Neural crest cell (in vitro differentiated cells): ENCODE measurements around the gene RORC. TPM values are rescaled to one million over a fixed set of nuclear protein-coding genes. Genes with fewer than 3 reads are reported as not detected.
"Not testable (repeated sequence)": the region's sequence is repeated elsewhere in the genome, so short reads cannot be mapped to it uniquely, and the experiment has no call there.

Experiments
- DNase-seq: peaks from one replicate; pipeline ENCODE4 v3.0.0; 2021; ENCODE audit warnings: low read depth, mixed read lengths, low spot score
- H3K27ac Mint-ChIP-seq: one replicate; pipeline ENCODE4 v1.8.0; 2021; ENCODE audit warnings: mild to moderate bottlenecking, mixed read lengths; ENCODE audit not compliant: unreplicated experiment
- H3K27me3 Mint-ChIP-seq: 2 replicates; pipeline ENCODE4 v1.8.0; 2021; ENCODE audit warnings: low read depth, mild to moderate bottlenecking, mixed read lengths
- H3K36me3 Mint-ChIP-seq: 2 replicates; pipeline ENCODE4 v1.8.0; 2021; ENCODE audit warnings: low read depth, mild to moderate bottlenecking, mixed read lengths
- H3K4me1 Mint-ChIP-seq: 2 replicates; pipeline ENCODE4 v1.8.0; 2021; ENCODE audit warnings: mixed read lengths
- H3K4me3 Mint-ChIP-seq: one replicate; pipeline ENCODE4 v1.8.0; 2021; ENCODE audit warnings: mild to moderate bottlenecking, mixed read lengths
- H3K9me3 Mint-ChIP-seq: 2 replicates; pipeline ENCODE4 v1.8.0; 2021; ENCODE audit warnings: mixed read lengths
- total RNA-seq: library from RNA; stranded (reverse); gene quantifications from 2 replicates; pipeline ENCODE4 v1.2.1, GENCODE V29; 2021
- TF ChIP-seq, protein P1 (sequence below): fragments of 200-600 bp; sonication (generic); conservative IDR thresholded peaks from 2 replicates; pipeline ENCODE4 v1.5.0; 2021; ENCODE audit warnings: antibody characterized with exemption, mild to moderate bottlenecking

The RORC gene
- total RNA-seq, 1 donor from 2014 or later, result 0.12 TPM

DNA sequence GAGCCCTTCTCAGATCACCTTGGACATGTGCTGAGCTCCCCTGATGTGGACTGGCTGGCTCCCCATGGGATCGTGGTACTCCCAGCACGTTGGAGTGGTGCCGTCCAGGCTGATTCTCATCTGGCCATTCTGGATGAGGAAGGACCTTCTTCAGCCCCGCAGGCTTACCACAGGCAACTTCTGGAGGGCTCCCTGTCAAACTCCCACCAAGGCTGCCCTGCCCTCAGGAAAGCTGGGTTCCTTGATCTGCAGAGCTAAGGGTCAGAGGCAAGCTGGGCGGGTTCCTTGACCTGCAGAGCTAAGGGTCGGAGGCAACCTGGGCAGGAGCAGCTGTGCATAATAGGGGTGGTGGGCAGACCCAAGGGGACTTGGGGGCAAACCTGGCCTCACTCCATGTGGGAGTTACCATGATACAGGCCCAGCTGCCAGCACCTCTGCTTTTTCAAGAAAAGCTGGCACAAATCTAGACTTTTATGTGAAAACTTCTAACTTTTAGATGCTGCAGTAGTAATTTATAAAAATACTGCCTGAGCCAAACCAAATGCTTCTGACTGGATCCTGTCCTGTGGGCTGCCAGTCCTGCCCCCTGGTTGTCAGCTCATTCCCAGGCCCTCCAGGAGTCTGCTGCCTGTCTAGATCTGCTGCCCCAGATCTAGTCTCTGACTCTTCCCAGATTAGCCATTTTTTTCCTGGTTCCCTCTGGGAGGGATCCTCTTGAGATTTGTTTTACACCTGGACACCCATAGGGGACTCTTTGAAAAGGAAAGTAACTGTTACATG lies 27.5 kb upstream of the RORC start:
- TF ChIP-seq, protein P1, sequence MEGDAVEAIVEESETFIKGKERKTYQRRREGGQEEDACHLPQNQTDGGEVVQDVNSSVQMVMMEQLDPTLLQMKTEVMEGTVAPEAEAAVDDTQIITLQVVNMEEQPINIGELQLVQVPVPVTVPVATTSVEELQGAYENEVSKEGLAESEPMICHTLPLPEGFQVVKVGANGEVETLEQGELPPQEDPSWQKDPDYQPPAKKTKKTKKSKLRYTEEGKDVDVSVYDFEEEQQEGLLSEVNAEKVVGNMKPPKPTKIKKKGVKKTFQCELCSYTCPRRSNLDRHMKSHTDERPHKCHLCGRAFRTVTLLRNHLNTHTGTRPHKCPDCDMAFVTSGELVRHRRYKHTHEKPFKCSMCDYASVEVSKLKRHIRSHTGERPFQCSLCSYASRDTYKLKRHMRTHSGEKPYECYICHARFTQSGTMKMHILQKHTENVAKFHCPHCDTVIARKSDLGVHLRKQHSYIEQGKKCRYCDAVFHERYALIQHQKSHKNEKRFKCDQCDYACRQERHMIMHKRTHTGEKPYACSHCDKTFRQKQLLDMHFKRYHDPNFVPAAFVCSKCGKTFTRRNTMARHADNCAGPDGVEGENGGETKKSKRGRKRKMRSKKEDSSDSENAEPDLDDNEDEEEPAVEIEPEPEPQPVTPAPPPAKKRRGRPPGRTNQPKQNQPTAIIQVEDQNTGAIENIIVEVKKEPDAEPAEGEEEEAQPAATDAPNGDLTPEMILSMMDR, result no peak
- DNase-seq, result no peak
- Mint-ChIP-seq H3K9me3 (no peaks in the 10 kb centered on the region), H3K4me3 (no peak overlapping the region), H3K4me1 (peaks cover 18% of the 10 kb centered on the region), H3K27me3 (peaks cover 4% of the 10 kb centered on the region), H3K36me3 (no peaks in the 10 kb centered on the region), H3K27ac (no peak overlapping the region)

DNA sequence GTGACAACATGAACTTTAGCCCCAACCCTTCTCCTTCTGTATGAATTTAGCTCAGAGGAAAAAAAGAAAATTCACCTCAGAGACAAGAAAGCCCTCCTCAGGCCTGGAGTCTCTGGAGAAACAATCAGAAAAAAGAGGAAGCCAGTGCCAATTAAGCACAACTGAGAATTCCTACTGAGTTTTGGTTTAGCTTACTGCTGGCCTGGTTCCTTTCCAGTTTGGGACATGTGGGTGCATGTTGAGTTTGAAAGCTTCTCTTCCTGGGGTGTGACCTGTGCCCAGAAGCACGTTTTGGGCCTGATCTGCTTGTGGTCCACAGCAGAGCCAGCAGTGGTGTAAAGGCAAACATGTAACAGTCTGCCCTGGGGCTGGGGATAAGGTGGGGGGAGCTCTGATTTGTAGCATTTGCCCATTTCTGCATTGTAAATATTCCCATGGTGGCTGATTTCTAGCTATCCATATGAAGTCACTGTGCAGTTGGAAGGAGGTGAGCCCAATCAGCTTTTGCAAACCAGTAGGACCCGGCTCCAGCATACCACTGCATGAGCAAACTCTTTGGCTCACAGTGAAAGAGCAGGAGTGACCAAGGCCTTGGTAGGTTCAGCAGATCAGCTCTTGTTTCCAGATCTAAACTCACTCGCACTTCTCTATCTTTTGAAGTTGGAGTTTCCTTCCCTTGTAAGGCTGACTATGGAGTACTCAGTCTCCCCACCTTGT lies 26.6 kb upstream of the RORC start:
- no peaks in the 10 kb centered on the region for H3K9me3 Mint-ChIP-seq
- peaks cover 4% of the 10 kb centered on the region for H3K27me3 Mint-ChIP-seq
- H3K4me1 Mint-ChIP-seq, result peaks cover 18% of the 10 kb centered on the region
- H3K4me3 Mint-ChIP-seq, result no peak overlapping the region
- TF ChIP-seq, protein P1, result no peak
- no peak for DNase-seq
- H3K27ac Mint-ChIP-seq, result no peak overlapping the region
- H3K36me3 Mint-ChIP-seq, result no peaks in the 10 kb centered on the region

DNA sequence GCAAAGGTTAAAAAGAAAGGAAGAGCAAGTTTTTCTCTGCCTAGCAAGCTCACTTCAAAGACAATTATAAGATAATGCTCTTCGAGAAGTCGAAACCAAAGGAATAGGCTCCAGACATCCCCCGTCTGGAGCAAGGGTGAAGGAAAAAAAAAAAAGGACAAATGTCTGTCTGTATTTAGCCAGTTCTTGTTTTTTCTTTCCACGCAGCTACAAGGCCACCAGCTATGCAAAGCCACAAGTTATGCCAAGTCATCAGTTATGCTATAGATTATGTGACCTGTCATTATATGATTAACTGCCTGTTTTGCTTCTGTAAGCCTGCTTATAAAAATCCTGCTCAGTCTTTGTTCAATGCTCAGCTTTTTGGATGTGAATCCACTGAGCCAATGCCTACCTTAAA lies 24.3 kb upstream of the RORC start:
- H3K36me3 Mint-ChIP-seq, result no peaks in the 10 kb centered on the region
- no peaks in the 10 kb centered on the region for H3K9me3 Mint-ChIP-seq
- no peak overlapping the region for H3K4me3 Mint-ChIP-seq
- TF ChIP-seq, protein P1, result no peak
- H3K27me3 Mint-ChIP-seq, result peaks cover 4% of the 10 kb centered on the region
- no peak for DNase-seq
- peaks cover 10% of the 10 kb centered on the region for H3K4me1 Mint-ChIP-seq
- H3K27ac Mint-ChIP-seq, result no peak overlapping the region

DNA sequence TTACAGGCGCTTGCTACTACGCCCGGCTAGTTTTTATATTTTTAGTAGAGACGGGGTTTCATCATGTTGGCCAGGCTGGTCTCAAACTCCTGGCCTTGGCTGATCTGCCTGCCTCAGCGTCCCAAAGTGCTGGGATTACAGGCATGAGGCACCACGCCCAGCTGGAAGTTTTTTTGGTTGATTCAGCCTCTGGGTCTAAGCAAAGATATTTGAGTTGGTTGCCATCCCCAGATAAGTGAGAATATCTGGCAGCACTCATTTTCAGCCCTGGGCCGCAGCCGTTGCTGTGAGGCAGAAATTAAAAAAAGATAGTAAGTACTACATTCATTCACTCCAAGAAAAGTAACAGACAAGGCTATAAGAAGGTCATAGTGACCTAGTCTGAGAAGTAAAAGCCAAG lies 23.9 kb upstream of the RORC start:
- H3K27ac Mint-ChIP-seq, H3K4me1 Mint-ChIP-seq, H3K9me3 Mint-ChIP-seq, DNase-seq, H3K4me3 Mint-ChIP-seq, H3K36me3 Mint-ChIP-seq, H3K27me3 Mint-ChIP-seq: not testable (repeated sequence)

DNA sequence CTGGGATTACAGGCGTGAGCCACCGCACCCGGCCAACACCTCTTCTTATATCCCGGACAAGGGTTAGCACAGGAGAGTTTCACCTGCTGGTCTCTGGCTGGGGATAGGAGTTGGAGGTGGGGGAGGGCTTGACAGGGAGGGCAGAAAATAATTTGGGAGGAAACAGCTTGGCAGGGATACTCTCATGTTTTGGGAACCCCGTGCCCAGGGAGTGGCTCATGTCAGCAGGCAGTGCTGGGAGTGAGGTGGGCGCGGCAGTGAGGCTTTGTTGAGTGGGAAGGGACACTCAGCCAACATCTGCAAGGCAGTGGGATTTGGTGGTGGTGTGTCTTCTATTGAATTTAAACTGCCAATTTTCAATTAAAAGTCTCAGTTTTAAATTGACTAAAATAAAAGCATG lies 23.1 kb upstream of the RORC start:
- H3K36me3 Mint-ChIP-seq, result no peaks in the 10 kb centered on the region
- no peak overlapping the region for H3K27ac Mint-ChIP-seq
- H3K9me3 Mint-ChIP-seq, result no peaks in the 10 kb centered on the region
- TF ChIP-seq, protein P1, result no peak
- H3K4me1 Mint-ChIP-seq, result peaks cover 7% of the 10 kb centered on the region
- DNase-seq, result no peak
- H3K4me3 Mint-ChIP-seq, result no peak overlapping the region
- peaks cover 4% of the 10 kb centered on the region for H3K27me3 Mint-ChIP-seq

DNA sequence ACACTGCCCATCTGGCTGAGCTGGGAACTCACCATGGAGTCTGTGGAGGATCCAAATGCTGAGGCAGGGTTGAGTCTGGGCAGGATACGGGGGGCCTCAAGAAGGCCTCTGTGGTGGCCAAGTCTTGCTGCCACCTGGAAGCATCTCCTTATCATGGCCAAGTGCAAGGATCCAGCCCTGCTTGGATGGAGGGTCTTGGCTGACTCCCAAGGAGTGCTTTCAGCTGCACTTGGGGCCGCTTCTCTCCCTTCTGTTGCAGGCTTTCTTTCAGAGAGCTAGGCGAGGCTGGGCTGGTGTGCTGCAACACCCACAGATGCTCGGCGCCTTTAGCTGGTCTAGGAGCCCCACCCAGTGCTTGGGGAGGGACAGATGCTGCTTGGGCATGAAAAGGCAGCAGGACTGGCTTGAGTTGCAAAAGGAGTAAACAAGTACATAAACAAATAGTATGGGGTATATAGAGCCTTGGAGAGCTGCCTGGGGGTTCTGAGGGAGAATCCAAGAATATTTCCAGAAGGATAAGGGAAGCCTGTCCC lies 21.9 kb upstream of the RORC start, which contains the start of gene THEM5:
Gene THEM5, minus strand, starts transcription at position 302 of the 533 bp plus-strand sequence. Its CDS starts 147 bp downstream, at position 155.
- Mint-ChIP-seq H3K4me3 (no peak within 1 kb of the TSS), H3K27me3 (peaks cover 4% of the 10 kb centered on the region), H3K36me3 (no peaks in the 10 kb centered on the region), H3K9me3 (no peaks in the 10 kb centered on the region), H3K4me1 (peaks cover 7% of the 10 kb centered on the region), H3K27ac (no peak within 1 kb of the TSS)
- TF ChIP-seq, protein P1, result no peak
- DNase-seq, result no peak
